WTC11 (cell line): ENCODE measurements around the gene USP47. TPM values are rescaled to one million over a fixed set of nuclear protein-coding genes. Genes with fewer than 3 reads are reported as not detected.

Source experiments
- ATAC-seq: fragments of 200-7000 bp; cut with Tn5 transposase; 2 replicates; pipeline ENCODE4 v1.10.0; 2021; ENCODE audit warnings: mild to moderate bottlenecking, moderate library complexity
- CTCF ChIA-PET: fragments of 300-600 bp; sonication (Branson Sonifier 250); formaldehyde crosslinking; loops from one replicate; lab custom pipeline; 2021; ENCODE audit warnings: antibody characterized with exemption; lab: Charles Lee
- POLR2A ChIA-PET: fragments of 350-600 bp; sonication (Branson Sonifier 250); formaldehyde crosslinking; loops from one replicate; lab custom pipeline; 2021; ENCODE audit warnings: antibody characterized with exemption; lab: Charles Lee
- DNase-seq: peaks from one replicate; pipeline ENCODE4 v3.0.0; 2021; ENCODE audit warnings: low spot score
- H3K27ac Mint-ChIP-seq: 2 replicates; pipeline ENCODE4 v1.8.0; 2021; ENCODE audit warnings: mixed read lengths
- H3K27me3 Mint-ChIP-seq: 2 replicates; pipeline ENCODE4 v1.8.0; 2021; ENCODE audit warnings: low read depth, mild to moderate bottlenecking, moderate library complexity, mixed read lengths
- H3K36me3 Mint-ChIP-seq: 2 replicates; pipeline ENCODE4 v1.8.0; 2021; ENCODE audit warnings: mixed read lengths
- H3K4me1 Mint-ChIP-seq: 2 replicates; pipeline ENCODE4 v1.8.0; 2022; ENCODE audit warnings: mixed read lengths
- H3K4me3 Mint-ChIP-seq: 2 replicates; pipeline ENCODE4 v1.8.0; 2021; ENCODE audit warnings: mild to moderate bottlenecking, moderate library complexity, mixed read lengths
- H3K9me3 Mint-ChIP-seq: 2 replicates; pipeline ENCODE4 v1.8.0; 2021; ENCODE audit warnings: mixed read lengths
- ELF4 ChIP-seq: sonication (generic); formaldehyde crosslinking; IDR thresholded peaks from 2 replicates; pipeline ENCODE4 v1.8.1; 2022; ENCODE audit warnings: low read depth, mild to moderate bottlenecking, moderate library complexity, missing genetic modification reagents
- EMX1 ChIP-seq: fragments of 250-450 bp; sonication (Bioruptor Pico); IDR thresholded peaks from 2 replicates; pipeline ENCODE4 v1.8.0; 2021; ENCODE audit warnings: mild to moderate bottlenecking
- GABPB1 ChIP-seq: sonication (generic); formaldehyde crosslinking; IDR thresholded peaks from 2 replicates; pipeline ENCODE4 v1.8.1; 2023; ENCODE audit warnings: mild to moderate bottlenecking, missing genetic modification reagents
- HMGA2 ChIP-seq: fragments of 250-450 bp; sonication (Bioruptor Pico); IDR thresholded peaks from 2 replicates; pipeline ENCODE4 v1.4.0; 2021; ENCODE audit warnings: mild to moderate bottlenecking, moderate library complexity
- KAT7 ChIP-seq: sonication (generic); formaldehyde crosslinking; IDR thresholded peaks from 2 replicates; pipeline ENCODE4 v1.8.1; 2023; ENCODE audit warnings: missing genetic modification reagents, mild to moderate bottlenecking, borderline replicate concordance
- NFATC4 ChIP-seq: fragments of 250-450 bp; sonication (Bioruptor Pico); IDR thresholded peaks from 2 replicates; pipeline ENCODE4 v1.9.0; 2021; ENCODE audit warnings: mild to moderate bottlenecking
- NR3C1 ChIP-seq: sonication (generic); formaldehyde crosslinking; conservative IDR thresholded peaks from 2 replicates; pipeline ENCODE4 v1.8.1; 2023; ENCODE audit warnings: low read depth, mild to moderate bottlenecking, missing genetic modification reagents
- SP1 ChIP-seq: sonication (generic); formaldehyde crosslinking; conservative IDR thresholded peaks from 2 replicates; pipeline ENCODE4 v1.8.1; 2022; ENCODE audit warnings: missing genetic modification reagents
- TCF7 ChIP-seq: sonication (generic); formaldehyde crosslinking; IDR thresholded peaks from 2 replicates; pipeline ENCODE4 v1.8.0; 2022; ENCODE audit warnings: mild to moderate bottlenecking, low read depth, missing genetic modification reagents, moderate library complexity
- ZNF121 ChIP-seq: sonication (generic); formaldehyde crosslinking; IDR thresholded peaks from 2 replicates; pipeline ENCODE4 v1.8.0; 2023; ENCODE audit warnings: missing genetic modification reagents
- ZNF416 ChIP-seq: fragments of 250-450 bp; sonication (Bioruptor Pico); IDR thresholded peaks from 2 replicates; pipeline ENCODE4 v1.9.0; 2021; ENCODE audit warnings: mild to moderate bottlenecking, inconsistent platforms
- total RNA-seq: library from RNA; stranded (reverse); gene quantifications from 3 replicates; pipeline ENCODE4 v1.2.3, GENCODE V29; 2021
- TF ChIP-seq, protein P1 (sequence below): fragments of 250-450 bp; sonication (Bioruptor Pico); conservative IDR thresholded peaks from 2 replicates; pipeline ENCODE4 v1.9.0; 2021; ENCODE audit warnings: mild to moderate bottlenecking
- TF ChIP-seq, protein P2 (sequence below): sonication (generic); formaldehyde crosslinking; IDR thresholded peaks from 2 replicates; pipeline ENCODE4 v1.8.1; 2022; ENCODE audit warnings: mild to moderate bottlenecking, missing genetic modification reagents, moderate library complexity, borderline replicate concordance
- TF ChIP-seq, protein P3 (sequence below): sonication (generic); formaldehyde crosslinking; conservative IDR thresholded peaks from 2 replicates; pipeline ENCODE4 v1.8.1; 2023; ENCODE audit warnings: mild to moderate bottlenecking, low read depth, missing genetic modification reagents, moderate library complexity
- TF ChIP-seq, protein P4 (sequence below): sonication (generic); formaldehyde crosslinking; IDR thresholded peaks from 2 replicates; pipeline ENCODE4 v1.8.0; 2022; ENCODE audit warnings: mild to moderate bottlenecking, missing genetic modification reagents
- TF ChIP-seq, protein P5 (sequence below): sonication (generic); formaldehyde crosslinking; IDR thresholded peaks from 2 replicates; pipeline ENCODE4 v1.8.0; 2022; ENCODE audit warnings: mild to moderate bottlenecking, missing genetic modification reagents
- TF ChIP-seq, protein P6 (sequence below): sonication (generic); formaldehyde crosslinking; IDR thresholded peaks from 2 replicates; pipeline ENCODE4 v1.8.1; 2023; ENCODE audit warnings: mild to moderate bottlenecking, missing genetic modification reagents, moderate library complexity
- TF ChIP-seq, protein P7 (sequence below): sonication (generic); formaldehyde crosslinking; IDR thresholded peaks from 2 replicates; pipeline ENCODE4 v1.8.0; 2022; ENCODE audit warnings: missing genetic modification reagents

Gene USP47
- total RNA-seq, 1 experiment from 2014 or later = 19.7 TPM

DNA sequence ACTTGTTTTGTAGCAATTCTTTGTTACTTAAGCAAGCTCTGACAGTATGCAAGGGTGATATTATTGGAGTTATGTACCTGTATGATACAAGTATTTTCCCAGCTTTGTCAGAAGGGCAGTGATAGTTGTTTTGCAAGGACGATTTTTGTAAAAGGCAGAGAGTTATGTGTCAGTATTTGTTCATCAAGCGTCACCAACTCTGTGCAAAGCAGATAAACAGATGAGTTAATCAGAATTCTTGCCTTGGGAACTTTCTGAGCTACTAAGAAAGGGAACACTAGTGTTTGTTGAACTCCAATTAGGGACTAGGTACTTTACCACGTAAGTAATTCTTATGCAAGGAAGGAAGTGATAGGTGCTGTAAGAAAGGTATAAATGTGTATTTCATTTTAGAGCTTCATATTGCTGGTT, 1.4 kb downstream of the USP47 start (continued):
- TF ChIP-seq, protein P1, sequence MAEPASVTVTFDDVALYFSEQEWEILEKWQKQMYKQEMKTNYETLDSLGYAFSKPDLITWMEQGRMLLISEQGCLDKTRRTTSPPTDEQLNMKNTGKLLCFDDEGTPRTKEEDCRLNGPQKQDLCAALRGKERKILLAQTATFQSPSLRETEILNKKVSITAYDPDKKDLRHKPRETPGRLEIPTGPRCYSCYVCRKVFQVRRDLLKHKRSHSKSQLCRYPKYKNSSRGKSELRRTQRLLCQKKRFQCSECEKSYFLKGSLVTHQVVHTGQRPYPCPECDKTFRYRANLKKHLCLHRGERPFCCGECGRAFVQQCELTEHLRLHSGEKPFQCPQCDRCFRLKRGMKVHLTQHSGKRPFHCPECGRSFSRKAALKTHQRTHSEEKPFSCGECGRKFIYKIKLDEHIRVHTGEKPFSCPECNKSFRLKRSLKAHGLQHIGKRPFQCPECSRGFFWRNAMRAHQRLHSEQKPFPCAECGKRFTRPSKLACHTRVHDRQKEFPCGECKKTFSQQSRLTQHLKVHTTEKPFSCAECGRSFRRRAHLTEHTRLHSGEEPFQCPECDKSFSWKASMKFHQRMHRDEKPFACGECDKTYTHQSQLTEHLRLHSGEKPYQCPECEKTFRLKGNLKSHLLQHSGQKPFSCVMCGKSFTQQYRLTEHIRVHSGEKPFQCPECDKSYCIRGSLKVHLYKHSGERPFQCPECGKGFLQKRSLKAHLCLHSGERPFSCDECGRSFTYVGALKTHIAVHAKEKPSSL (CRISPR knock-in tag) = no peak
- TF ChIP-seq, protein P2, sequence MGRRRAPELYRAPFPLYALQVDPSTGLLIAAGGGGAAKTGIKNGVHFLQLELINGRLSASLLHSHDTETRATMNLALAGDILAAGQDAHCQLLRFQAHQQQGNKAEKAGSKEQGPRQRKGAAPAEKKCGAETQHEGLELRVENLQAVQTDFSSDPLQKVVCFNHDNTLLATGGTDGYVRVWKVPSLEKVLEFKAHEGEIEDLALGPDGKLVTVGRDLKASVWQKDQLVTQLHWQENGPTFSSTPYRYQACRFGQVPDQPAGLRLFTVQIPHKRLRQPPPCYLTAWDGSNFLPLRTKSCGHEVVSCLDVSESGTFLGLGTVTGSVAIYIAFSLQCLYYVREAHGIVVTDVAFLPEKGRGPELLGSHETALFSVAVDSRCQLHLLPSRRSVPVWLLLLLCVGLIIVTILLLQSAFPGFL (CRISPR knock-in tag) = no peak
- no peak for TF ChIP-seq HMGA2 (CRISPR knock-in tag)
- no peak for TF ChIP-seq ELF4 (CRISPR knock-in tag)

DNA sequence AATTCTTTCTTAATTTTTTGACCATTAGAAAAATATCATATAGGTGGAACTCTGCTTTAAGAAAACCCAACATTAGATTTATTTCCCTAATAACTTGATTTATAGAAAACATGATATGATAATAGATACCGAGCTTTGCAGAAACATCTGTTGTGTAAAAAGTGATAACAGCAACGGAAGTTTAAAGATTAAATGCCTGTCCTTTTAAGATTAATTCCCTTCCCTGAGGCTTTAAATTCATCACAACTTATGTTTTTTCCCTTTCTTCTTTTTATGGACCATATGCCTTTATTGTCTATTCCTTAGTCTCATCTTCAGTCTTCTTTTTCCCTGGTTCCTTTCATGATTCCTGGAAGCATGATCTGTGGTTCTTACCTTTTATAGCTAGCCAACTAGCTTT, 1.9 kb downstream of the USP47 start:
- Mint-ChIP-seq H3K27ac (no peak overlapping the region), H3K27me3 (no peaks in the 10 kb centered on the region), H3K4me1 (peaks cover 6% of the 10 kb centered on the region), H3K9me3 (no peaks in the 10 kb centered on the region), H3K4me3 (no peak overlapping the region), H3K36me3 (no peaks in the 10 kb centered on the region)
- ATAC-seq (no peak), DNase-seq (no peak)
- POLR2A ChIA-PET = no interaction called here
- TF ChIP-seq, protein P2 (CRISPR knock-in tag) = no peak
- TF ChIP-seq, protein P3, sequence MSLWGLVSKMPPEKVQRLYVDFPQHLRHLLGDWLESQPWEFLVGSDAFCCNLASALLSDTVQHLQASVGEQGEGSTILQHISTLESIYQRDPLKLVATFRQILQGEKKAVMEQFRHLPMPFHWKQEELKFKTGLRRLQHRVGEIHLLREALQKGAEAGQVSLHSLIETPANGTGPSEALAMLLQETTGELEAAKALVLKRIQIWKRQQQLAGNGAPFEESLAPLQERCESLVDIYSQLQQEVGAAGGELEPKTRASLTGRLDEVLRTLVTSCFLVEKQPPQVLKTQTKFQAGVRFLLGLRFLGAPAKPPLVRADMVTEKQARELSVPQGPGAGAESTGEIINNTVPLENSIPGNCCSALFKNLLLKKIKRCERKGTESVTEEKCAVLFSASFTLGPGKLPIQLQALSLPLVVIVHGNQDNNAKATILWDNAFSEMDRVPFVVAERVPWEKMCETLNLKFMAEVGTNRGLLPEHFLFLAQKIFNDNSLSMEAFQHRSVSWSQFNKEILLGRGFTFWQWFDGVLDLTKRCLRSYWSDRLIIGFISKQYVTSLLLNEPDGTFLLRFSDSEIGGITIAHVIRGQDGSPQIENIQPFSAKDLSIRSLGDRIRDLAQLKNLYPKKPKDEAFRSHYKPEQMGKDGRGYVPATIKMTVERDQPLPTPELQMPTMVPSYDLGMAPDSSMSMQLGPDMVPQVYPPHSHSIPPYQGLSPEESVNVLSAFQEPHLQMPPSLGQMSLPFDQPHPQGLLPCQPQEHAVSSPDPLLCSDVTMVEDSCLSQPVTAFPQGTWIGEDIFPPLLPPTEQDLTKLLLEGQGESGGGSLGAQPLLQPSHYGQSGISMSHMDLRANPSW = no peak
- TF ChIP-seq, protein P1 (CRISPR knock-in tag) = no peak
- TF ChIP-seq ZNF416 (no peak), TCF7 (no peak), GABPB1 (CRISPR knock-in tag) (no peak), NFATC4 (CRISPR knock-in tag) (no peak), SP1 (CRISPR knock-in tag) (no peak), ZNF121 (CRISPR knock-in tag) (no peak), KAT7 (no peak), NR3C1 (CRISPR knock-in tag) (no peak), EMX1 (CRISPR knock-in tag) (no peak)
- TF ChIP-seq, protein P4, sequence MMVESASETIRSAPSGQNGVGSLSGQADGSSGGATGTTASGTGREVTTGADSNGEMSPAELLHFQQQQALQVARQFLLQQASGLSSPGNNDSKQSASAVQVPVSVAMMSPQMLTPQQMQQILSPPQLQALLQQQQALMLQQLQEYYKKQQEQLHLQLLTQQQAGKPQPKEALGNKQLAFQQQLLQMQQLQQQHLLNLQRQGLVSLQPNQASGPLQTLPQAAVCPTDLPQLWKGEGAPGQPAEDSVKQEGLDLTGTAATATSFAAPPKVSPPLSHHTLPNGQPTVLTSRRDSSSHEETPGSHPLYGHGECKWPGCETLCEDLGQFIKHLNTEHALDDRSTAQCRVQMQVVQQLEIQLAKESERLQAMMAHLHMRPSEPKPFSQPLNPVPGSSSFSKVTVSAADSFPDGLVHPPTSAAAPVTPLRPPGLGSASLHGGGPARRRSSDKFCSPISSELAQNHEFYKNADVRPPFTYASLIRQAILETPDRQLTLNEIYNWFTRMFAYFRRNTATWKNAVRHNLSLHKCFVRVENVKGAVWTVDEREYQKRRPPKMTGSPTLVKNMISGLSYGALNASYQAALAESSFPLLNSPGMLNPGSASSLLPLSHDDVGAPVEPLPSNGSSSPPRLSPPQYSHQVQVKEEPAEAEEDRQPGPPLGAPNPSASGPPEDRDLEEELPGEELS (CRISPR knock-in tag) = no peak
- TF ChIP-seq, protein P5, sequence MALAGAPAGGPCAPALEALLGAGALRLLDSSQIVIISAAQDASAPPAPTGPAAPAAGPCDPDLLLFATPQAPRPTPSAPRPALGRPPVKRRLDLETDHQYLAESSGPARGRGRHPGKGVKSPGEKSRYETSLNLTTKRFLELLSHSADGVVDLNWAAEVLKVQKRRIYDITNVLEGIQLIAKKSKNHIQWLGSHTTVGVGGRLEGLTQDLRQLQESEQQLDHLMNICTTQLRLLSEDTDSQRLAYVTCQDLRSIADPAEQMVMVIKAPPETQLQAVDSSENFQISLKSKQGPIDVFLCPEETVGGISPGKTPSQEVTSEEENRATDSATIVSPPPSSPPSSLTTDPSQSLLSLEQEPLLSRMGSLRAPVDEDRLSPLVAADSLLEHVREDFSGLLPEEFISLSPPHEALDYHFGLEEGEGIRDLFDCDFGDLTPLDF = no peak
- TF ChIP-seq, protein P6, sequence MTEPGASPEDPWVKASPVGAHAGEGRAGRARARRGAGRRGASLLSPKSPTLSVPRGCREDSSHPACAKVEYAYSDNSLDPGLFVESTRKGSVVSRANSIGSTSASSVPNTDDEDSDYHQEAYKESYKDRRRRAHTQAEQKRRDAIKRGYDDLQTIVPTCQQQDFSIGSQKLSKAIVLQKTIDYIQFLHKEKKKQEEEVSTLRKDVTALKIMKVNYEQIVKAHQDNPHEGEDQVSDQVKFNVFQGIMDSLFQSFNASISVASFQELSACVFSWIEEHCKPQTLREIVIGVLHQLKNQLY = no peak
- TF ChIP-seq, protein P7, sequence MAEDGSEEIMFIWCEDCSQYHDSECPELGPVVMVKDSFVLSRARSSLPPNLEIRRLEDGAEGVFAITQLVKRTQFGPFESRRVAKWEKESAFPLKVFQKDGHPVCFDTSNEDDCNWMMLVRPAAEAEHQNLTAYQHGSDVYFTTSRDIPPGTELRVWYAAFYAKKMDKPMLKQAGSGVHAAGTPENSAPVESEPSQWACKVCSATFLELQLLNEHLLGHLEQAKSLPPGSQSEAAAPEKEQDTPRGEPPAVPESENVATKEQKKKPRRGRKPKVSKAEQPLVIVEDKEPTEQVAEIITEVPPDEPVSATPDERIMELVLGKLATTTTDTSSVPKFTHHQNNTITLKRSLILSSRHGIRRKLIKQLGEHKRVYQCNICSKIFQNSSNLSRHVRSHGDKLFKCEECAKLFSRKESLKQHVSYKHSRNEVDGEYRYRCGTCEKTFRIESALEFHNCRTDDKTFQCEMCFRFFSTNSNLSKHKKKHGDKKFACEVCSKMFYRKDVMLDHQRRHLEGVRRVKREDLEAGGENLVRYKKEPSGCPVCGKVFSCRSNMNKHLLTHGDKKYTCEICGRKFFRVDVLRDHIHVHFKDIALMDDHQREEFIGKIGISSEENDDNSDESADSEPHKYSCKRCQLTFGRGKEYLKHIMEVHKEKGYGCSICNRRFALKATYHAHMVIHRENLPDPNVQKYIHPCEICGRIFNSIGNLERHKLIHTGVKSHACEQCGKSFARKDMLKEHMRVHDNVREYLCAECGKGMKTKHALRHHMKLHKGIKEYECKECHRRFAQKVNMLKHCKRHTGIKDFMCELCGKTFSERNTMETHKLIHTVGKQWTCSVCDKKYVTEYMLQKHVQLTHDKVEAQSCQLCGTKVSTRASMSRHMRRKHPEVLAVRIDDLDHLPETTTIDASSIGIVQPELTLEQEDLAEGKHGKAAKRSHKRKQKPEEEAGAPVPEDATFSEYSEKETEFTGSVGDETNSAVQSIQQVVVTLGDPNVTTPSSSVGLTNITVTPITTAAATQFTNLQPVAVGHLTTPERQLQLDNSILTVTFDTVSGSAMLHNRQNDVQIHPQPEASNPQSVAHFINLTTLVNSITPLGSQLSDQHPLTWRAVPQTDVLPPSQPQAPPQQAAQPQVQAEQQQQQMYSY (CRISPR knock-in tag) = no peak
- CTCF ChIA-PET = no interaction called here
